Keratinocyte (primary cell): ENCODE data around the gene SSBP2. TPM values are rescaled to one million over a fixed set of nuclear protein-coding genes. Genes with fewer than 3 reads are reported as not detected.

ENCODE experiments used
- DNase-seq: peaks from one replicate; pipeline ENCODE4 v3.0.0-alpha.2; 2011; ENCODE audit warnings: low read depth, missing footprints, low spot score
- FAIRE-seq: peaks from 2 replicates; lab custom pipeline; 2011; peaks lifted over from hg19 to GRCh38; lab: Jason Lieb, UNC
- H2AFZ ChIP-seq: 2 replicates; pipeline ENCODE4 v1.6.0; 2012; ENCODE audit warnings: low read length, control low read depth, inconsistent platforms; ENCODE audit not compliant: control insufficient read depth
- H3K27ac ChIP-seq: 2 replicates; pipeline ENCODE4 v1.5.1; 2011; ENCODE audit warnings: low read length; ENCODE audit not compliant: control insufficient read depth, insufficient read depth
- H3K27me3 ChIP-seq: 3 replicates; pipeline ENCODE4 v1.6.0; 2011; ENCODE audit warnings: low read length; ENCODE audit not compliant: control insufficient read depth, insufficient read depth; ENCODE audit errors: extremely low read depth
- H3K36me3 ChIP-seq, 2 experiments: 2 replicates in 1 of 2; 3 replicates in 1 of 2; pipeline ENCODE4 v1.5.1; 2011; ENCODE audit warnings: low read length in 2 of 2, mild to moderate bottlenecking in 1 of 2; ENCODE audit not compliant: control insufficient read depth in 2 of 2, insufficient read depth in 2 of 2; ENCODE audit errors: extremely low read depth in 1 of 2
- H3K4me1 ChIP-seq: 3 replicates; pipeline ENCODE4 v1.5.1; 2011; ENCODE audit warnings: low read length; ENCODE audit not compliant: control insufficient read depth, insufficient read depth; ENCODE audit errors: extremely low read depth
- H3K4me2 ChIP-seq: 3 replicates; pipeline ENCODE4 v1.6.0; 2011; ENCODE audit warnings: low read depth, low read length; ENCODE audit not compliant: control insufficient read depth, insufficient read depth; ENCODE audit errors: extremely low read depth
- H3K4me3 ChIP-seq, 3 experiments: fragments of 200-600 bp in 1 of 3; sonication (generic) in 1 of 3; 2 replicates in 2 of 3; 3 replicates in 1 of 3; pipeline ENCODE4 v1.5.1; 2011 to 2016; ENCODE audit warnings: low read length in 3 of 3, mild to moderate bottlenecking in 3 of 3, control low read depth in 2 of 3, inconsistent platforms in 1 of 3, low read depth in 1 of 3, mixed read lengths in 1 of 3, mixed run types in 1 of 3, moderate library complexity in 1 of 3; ENCODE audit not compliant: control insufficient read depth in 2 of 3, insufficient read depth in 2 of 3; ENCODE audit errors: extremely low read depth in 1 of 3
- H3K79me2 ChIP-seq: 2 replicates; pipeline ENCODE4 v1.6.0; 2012; ENCODE audit warnings: low read length; ENCODE audit not compliant: control insufficient read depth, insufficient read depth
- H3K9ac ChIP-seq: 3 replicates; pipeline ENCODE4 v1.6.0; 2011; ENCODE audit warnings: low read length; ENCODE audit not compliant: control insufficient read depth, insufficient read depth; ENCODE audit errors: extremely low read depth
- H3K9me1 ChIP-seq: 3 replicates; pipeline ENCODE4 v1.6.0; 2011; ENCODE audit warnings: low read length; ENCODE audit not compliant: control insufficient read depth, insufficient read depth; ENCODE audit errors: extremely low read depth
- H3K9me3 ChIP-seq: 2 replicates; pipeline ENCODE4 v1.5.1; 2012; ENCODE audit warnings: low read depth, low read length; ENCODE audit not compliant: control insufficient read depth
- H4K20me1 ChIP-seq: 3 replicates; pipeline ENCODE4 v1.6.0; 2011; ENCODE audit warnings: low read length; ENCODE audit not compliant: control insufficient read depth, insufficient read depth; ENCODE audit errors: extremely low read depth
- CTCF ChIP-seq, 3 experiments: IDR thresholded peaks in 1 of 3; conservative IDR thresholded peaks in 1 of 3; optimal IDR thresholded peaks in 1 of 3; 2 replicates in 2 of 3; 3 replicates in 1 of 3; pipeline versions ENCODE3 to v1.5.1; 2011; ENCODE audit warnings: low read length in 3 of 3, mild to moderate bottlenecking in 3 of 3, moderate library complexity in 2 of 3, control low read depth in 1 of 3, inconsistent platforms in 1 of 3; ENCODE audit not compliant: insufficient read depth in 2 of 3; ENCODE audit errors: extremely low read depth in 1 of 3
- EZH2 ChIP-seq: IDR thresholded peaks from one replicate; pipeline ENCODE4 v1.6.1; 2012; ENCODE audit warnings: inconsistent platforms, mild to moderate bottlenecking, low read length, moderate library complexity
- dilution Hi-C: fragments of 300-500 bp; cut with MboI; formaldehyde crosslinking; loops from one replicate; pipeline ENCODE4 v1.7.0; 2020; ENCODE audit warnings: low sequenced_read_pairs; ENCODE audit not compliant: extremely low pct_ligation_motif_present
- polyA plus RNA-seq, 5 experiments: library from polyadenylated mRNA; depleted of rRNA in 3 of 5; stranded (reverse) in 3 of 5; stranded (forward) in 1 of 5; unstranded in 1 of 5; fragments of >200 nt; gene quantifications; 1 replicate in 1 of 5; 2 replicates in 3 of 5; 3 replicates in 1 of 5; pipeline versions ENCODE4 v1.2.1 to v1.2.3, GENCODE V29; 2011 to 2012; ENCODE audit warnings: missing spikeins in 2 of 5, low read depth in 1 of 5, low replicate concordance in 1 of 5

Gene SSBP2
- polyA plus RNA-seq, 1 donor (not counting 4 experiments of a cell fraction or from before 2014, with no cell fraction given): 14.6 TPM

DNA sequence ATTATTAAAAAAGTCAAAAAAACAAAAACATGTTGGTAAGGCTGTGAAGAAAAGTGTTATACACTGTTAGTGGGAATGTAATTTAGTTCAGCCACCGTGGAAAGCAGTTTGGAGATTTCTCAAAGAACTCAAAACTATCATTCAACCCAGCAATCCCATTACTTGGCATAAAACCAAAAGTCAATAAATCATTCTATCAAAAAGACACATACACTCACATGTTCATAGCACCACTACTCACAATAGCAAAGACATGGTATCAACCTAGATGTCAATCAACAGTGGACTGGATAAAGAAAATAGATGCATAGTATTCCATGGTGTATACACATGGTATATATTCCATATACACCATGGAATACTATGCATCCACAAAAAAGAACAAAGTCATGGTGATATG is 208.7 kb downstream of the SSBP2 start:
- dilution Hi-C loops: no loop called here
- Histone ChIP-seq H3K79me2 (no peaks in the 10 kb centered on the region), H3K27ac (no peak overlapping the region), H3K4me1 (peaks cover 6% of the 10 kb centered on the region), H3K9ac (no peak overlapping the region), H3K9me1 (no peaks in the 10 kb centered on the region), H4K20me1 (no peaks in the 10 kb centered on the region), H3K4me2 (no peak overlapping the region), H3K27me3 (no peaks in the 10 kb centered on the region), H3K4me3 (no peak overlapping the region), H2AFZ (no peak overlapping the region), H3K9me3 (no peaks in the 10 kb centered on the region), H3K36me3 (no peaks in the 10 kb centered on the region)
- TF ChIP-seq EZH2: no peak
- TF ChIP-seq CTCF (optimal IDR thresholded peaks at IDR 0.05 in 1 of 3, IDR thresholded peaks at IDR 0.05 in 1 of 3, conservative IDR thresholded peaks at IDR 0.05 in 1 of 3; ENCODE audit: extremely low read depth in 1 of 3, insufficient read depth in 2 of 3, low read length in 3 of 3): no peak
- no peak for DNase-seq
- FAIRE-seq: no peak

DNA sequence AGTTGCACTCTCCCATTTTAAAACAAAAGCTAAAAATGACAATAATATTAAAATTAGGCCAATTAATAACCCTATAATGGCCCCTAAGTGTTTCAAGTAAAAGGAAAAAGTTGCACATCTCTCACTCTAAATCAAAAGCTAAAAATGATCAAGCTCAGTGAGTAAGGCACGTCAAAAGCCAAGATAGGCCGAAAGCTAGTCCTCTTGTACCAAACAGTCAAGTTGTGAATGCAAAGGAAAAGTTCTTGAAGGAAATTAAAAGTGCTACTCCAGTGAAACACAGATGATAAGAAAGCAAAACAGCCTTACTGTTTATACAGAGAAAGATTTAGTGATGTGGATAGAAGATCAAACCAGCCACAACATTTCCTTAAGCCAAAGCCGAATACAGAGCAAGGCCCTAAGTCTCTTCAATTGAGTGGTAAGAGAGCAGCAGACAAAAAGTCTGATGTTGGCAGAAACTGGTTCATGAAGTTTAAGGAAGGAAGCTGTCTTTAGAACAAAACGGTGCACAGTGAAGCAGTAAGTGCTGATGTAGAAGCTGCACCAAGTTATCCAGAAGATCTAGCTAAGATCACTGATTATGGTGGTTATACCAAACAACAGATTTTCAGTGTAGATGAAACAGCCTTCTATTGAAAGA is 212.9 kb downstream of the SSBP2 start:
- H3K79me2 ChIP-seq: no peaks in the 10 kb centered on the region
- no peak for TF ChIP-seq EZH2
- no peak for TF ChIP-seq CTCF (optimal IDR thresholded peaks at IDR 0.05 in 1 of 3, IDR thresholded peaks at IDR 0.05 in 1 of 3, conservative IDR thresholded peaks at IDR 0.05 in 1 of 3; ENCODE audit: extremely low read depth in 1 of 3, insufficient read depth in 2 of 3, low read length in 3 of 3)
- H3K4me3 ChIP-seq: no peak overlapping the region
- no peak overlapping the region for H3K27ac ChIP-seq
- H3K9ac ChIP-seq: no peak overlapping the region
- DNase-seq (no peak), FAIRE-seq (no peak)
- H3K36me3 ChIP-seq: no peaks in the 10 kb centered on the region
- H4K20me1 ChIP-seq: no peaks in the 10 kb centered on the region
- H2AFZ ChIP-seq: no peak overlapping the region
- no peaks in the 10 kb centered on the region for H3K27me3 ChIP-seq
- H3K4me1 ChIP-seq: no peaks in the 10 kb centered on the region
- H3K9me1 ChIP-seq: no peaks in the 10 kb centered on the region
- H3K9me3 ChIP-seq: no peaks in the 10 kb centered on the region
- dilution Hi-C loops: no loop called here
- no peak overlapping the region for H3K4me2 ChIP-seq
